ENCODE data around the gene ZBTB25. TPM values are rescaled to one million over a fixed set of nuclear protein-coding genes. Genes with fewer than 3 reads are reported as not detected.

ZBTB25 gene
- total RNA-seq, 4 donors from 2014 or later: 7.8 to 15.1 (median 9.1) TPM

DNA sequence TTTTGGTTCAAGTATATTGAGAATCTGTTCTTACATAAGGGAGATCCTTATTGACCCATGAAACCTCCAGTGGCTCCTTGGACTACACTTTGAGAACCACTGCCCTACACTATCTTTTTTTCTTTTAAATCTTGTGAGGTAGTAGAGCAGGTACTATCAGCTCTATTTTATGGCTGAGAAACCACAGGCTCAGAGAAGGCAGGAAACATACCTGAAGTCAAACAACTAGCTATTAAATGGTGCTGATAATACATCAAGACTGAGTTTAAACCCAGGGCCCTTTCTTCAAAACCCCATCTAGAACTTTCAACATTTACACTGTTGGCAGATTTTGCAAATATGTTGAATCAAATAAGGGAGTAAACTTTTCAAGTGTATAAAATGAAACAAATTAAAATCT is 6.9 kb downstream of the ZBTB25 start:
- no peak for TF ChIP-seq CTCF (IDR thresholded peaks at IDR 0.05)

GRCh38 chr14:64495252-64495651 is 8.4 kb downstream of the ZBTB25 start:
- no peak for DNase-seq (ENCODE audit: low spot score in 2 of 2)
- intact Hi-C loops (cut with DNase I; ENCODE audit: low total_unique reads): no loop called here
- TF ChIP-seq CTCF (IDR thresholded peaks at IDR 0.05) (no peak), POLR2A (IDR thresholded peaks at IDR 0.05) (no peak)

More for the DNA sequence above, 6.9 kb downstream of the ZBTB25 start:
- intact Hi-C loops (cut with DNase I; ENCODE audit: low total_unique reads): no loop called here
- no peak overlapping the region for H3K4me3 ChIP-seq (ENCODE audit: low read depth, poor library complexity, severe bottlenecking)
- no peak for DNase-seq (ENCODE audit: low spot score in 2 of 2)

DNA sequence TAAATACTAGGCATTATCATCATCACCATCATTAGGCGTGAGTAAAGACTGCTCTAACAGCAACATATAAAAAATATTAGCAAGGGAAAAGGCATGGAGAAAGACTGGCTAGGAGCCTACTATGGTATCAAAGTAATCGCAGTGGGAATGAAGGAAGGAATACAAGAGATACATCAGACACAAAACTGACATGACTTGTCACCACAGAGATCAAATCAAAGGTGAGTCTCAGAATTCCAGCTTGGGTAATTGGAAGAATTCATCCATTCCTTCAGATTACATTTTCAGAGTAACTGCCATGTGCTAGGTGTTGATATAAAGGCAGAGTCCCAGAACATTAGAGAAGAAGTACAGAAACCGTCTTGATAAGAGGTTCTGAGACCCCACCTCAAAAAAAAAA is 10.2 kb downstream of the ZBTB25 start:
- no peak for TF ChIP-seq POLR2A (IDR thresholded peaks at IDR 0.05)
- no peak for TF ChIP-seq CTCF (IDR thresholded peaks at IDR 0.05)
- 86 to 93% methylated on average over 3 of the region's 3 CpGs for WGBS, 2 donors
- DNase-seq (ENCODE audit: low spot score in 2 of 2): no peak
- intact Hi-C loops (cut with DNase I; ENCODE audit: low total_unique reads): no loop called here
- no peak overlapping the region for H3K4me3 ChIP-seq (ENCODE audit: low read depth, poor library complexity, severe bottlenecking)

More at GRCh38 chr14:64495252-64495651, 8.4 kb downstream of the ZBTB25 start:
- H3K4me3 ChIP-seq (ENCODE audit: low read depth, poor library complexity, severe bottlenecking): no peak overlapping the region

DNA sequence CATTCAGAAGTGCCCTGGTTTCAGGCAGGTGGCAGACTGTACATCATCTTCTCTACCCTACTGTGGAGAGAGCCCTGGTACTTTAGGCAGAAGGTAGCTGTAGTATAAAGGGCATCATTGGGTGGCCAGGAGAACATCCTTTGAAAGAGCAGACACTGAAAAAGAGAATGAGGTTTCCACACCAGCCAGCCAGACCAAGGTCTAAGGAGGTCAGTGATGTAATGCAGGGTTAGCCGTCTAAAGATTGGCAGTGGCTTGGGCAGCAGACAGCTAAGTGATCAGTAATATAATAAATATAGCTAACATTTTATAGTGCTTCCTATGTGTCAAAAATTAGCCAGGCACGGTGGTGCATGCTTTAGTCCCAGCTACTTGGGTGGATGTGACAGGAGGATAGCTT is 12.0 kb downstream of the ZBTB25 start:
- no peak for DNase-seq (ENCODE audit: low spot score in 2 of 2)
- intact Hi-C loops (cut with DNase I; ENCODE audit: low total_unique reads): no loop called here
- H3K4me3 ChIP-seq (ENCODE audit: low read depth, poor library complexity, severe bottlenecking): no peak overlapping the region
- no peak for TF ChIP-seq CTCF (IDR thresholded peaks at IDR 0.05)
- TF ChIP-seq POLR2A (IDR thresholded peaks at IDR 0.05): no peak
- 82 to 86% methylated on average over 2 of the region's 2 CpGs for WGBS, 2 donors

- TF ChIP-seq POLR2A (IDR thresholded peaks at IDR 0.05) (no peak), CTCF (IDR thresholded peaks at IDR 0.05) (no peak)
- WGBS, 2 donors: 82 to 98% methylated on average over 5 of the region's 5 CpGs
- intact Hi-C loops (cut with DNase I; ENCODE audit: low total_unique reads): no loop called here
- H3K4me3 ChIP-seq (ENCODE audit: low read depth, poor library complexity, severe bottlenecking): no peak overlapping the region
- no peak for DNase-seq (ENCODE audit: low spot score in 2 of 2)
Measured at GRCh38 chr14:64488590-64489099, 15.0 kb downstream of the ZBTB25 start.

DNA sequence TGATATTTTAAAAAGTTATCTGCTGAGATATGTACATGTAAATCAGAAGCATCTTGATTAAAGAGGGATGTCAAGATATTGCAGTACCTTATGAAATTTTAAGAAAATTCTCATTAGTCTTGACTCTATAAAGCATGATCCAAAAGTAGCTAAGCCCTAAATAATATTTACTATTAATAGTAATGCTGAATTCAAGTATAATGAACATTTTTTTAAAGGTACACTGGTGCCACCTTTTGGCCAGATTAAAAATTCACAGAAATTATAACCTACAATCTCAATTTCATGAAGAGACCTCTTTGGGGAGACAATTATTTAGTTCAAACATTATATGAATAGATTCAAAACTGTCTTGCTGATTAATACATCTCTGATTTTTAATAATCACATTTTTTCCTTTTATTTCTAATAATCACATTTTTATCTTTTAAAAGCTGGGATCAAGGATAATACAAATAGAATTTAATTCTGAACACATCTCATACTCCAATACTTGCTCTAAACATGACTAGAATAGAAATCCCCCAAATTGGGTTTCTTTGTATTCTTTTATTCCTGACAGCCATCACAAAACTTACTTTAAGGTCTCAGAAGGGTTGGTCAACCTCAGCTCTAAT is 24.9 kb downstream of the ZBTB25 start:
- no peak overlapping the region for H3K4me3 ChIP-seq (ENCODE audit: low read depth, poor library complexity, severe bottlenecking)
- no peak for TF ChIP-seq CTCF (IDR thresholded peaks at IDR 0.05)
- no peak for TF ChIP-seq POLR2A (IDR thresholded peaks at IDR 0.05)
- DNase-seq (ENCODE audit: low spot score in 2 of 2): no peak
- intact Hi-C loops (cut with DNase I; ENCODE audit: low total_unique reads): no loop called here
